GM19043 (cell line): ENCODE data around the gene SYT8.
"Not testable (repeated sequence)": the region's sequence is repeated elsewhere in the genome, so short reads cannot be mapped to it uniquely, and the experiment has no call there.

ENCODE experiments used
- ATAC-seq: cut with Tn5 transposase; IDR thresholded peaks from one replicate; pipeline ENCODE4 v1.9.1; 2021; ENCODE audit warnings: low read depth; ENCODE audit not compliant: unreplicated experiment

The SYT8 gene

DNA sequence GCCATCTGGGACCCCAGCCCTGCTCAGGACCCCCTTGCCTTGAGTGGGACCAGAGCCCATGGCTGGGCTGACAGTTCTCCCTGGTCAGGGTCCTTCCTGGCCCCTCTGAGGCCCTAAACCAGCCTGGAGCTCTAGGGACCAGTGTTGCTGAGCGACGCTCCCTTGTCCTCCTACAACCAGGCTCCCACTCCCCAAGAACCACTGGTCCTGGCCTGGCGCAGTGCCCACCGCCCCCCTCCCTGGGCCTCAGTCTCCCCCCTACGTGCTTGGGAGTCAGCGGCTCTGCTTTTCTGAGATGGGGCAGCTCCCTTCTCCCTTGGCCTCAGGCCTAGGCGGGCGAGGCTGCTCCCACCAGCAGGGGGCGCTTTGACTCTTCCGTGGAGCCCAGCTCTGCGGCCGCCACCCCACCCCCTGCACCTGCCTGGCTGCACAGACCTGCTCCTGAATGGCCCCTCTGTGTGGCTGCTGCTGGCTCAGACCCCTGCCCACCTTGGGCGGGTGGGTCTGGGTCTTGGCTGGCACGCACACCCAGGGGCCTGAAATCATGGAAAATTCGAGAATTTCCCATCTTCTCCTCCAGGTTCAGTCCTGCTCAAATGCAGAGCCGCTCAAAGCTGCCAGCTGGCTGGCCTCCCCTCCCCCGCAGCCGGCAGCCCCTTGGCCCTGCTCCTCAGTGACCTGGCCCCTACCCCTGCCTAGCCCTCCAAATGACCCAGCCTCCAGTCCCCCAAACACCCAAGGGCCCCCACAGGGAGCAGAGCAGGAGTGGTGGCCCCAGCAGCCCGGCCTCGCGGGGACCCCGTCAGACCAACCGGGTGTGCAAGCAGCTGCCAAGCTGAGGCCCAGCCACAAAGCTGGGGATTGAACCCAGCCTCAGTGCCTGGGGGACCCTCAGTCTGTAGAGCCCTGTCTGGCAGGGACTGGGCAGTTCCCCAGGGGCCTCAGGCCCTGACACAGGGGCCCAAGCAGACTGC, 47.8 kb downstream of the SYT8 start:
- ATAC-seq, result no peak

- no peak for ATAC-seq
These were observed 48.8 kb downstream of the SYT8 start for GRCh38 chr11:1883346-1884302.

- no peak for ATAC-seq
These were observed 49.5 kb downstream of the SYT8 start for GRCh38 chr11:1884303-1884700.

- not testable (repeated sequence) for ATAC-seq
These were observed 51.8 kb downstream of the SYT8 start for GRCh38 chr11:1886551-1886950.
